GM18499 (cell line): ENCODE results near the gene SOCS1.

Source experiments
- ATAC-seq: cut with Tn5 transposase; IDR thresholded peaks from one replicate; pipeline ENCODE4 v1.9.1; 2021; ENCODE audit warnings: moderate number of reproducible peaks; ENCODE audit not compliant: insufficient read depth, unreplicated experiment

Gene SOCS1

DNA sequence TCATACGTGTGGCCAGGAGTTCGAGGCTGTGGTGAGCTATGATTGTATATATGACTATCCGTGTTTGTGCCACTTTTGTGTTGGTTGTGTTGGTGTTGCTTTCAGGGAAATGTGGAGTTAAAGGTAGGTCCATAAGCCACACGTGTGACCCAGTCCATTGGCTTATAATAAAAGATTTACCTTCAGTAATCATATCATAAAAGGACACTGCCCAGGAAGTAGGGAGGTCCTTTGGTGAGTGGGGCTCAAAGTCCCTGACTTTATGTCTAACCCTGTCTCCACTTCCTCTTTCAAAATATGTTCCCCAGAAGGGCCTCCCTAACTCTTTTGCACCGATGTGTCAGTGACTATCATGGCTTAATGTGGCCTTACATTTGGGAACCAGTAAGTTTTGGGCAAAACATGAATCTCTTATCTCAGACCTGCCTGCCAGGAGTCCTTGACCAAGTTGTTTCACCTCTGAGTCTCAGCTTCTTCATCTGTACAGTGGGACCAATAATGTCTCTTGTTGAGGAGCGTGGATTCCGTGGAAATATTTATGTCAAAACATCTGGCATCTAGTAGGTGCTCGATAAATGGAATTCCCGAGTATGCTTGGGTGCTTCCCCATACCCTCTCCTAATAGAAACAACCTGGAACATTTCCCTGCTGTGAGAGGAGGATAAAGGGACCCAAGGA, 8.3 kb upstream of the SOCS1 start:
- no peak for ATAC-seq

DNA sequence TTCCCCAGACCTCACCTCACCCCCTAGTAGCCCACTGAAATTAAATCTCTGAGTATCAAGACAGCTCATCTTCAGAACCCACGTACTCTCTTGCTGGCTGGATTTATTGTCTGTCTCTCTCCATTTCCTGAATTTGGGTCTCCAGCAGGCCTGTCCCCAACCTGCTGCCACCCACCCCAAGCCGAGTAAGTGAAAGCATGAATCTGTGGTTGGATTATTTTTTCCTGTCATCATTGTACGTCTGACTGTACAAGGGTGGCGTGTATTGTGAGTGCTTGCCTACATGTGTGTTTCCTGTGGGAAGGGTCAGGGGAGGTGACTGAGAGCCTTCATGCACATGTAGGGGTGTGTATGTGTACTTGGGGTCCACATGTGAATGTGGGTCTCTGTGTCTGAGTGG, 7.7 kb upstream of the SOCS1 start:
- no peak for ATAC-seq

DNA sequence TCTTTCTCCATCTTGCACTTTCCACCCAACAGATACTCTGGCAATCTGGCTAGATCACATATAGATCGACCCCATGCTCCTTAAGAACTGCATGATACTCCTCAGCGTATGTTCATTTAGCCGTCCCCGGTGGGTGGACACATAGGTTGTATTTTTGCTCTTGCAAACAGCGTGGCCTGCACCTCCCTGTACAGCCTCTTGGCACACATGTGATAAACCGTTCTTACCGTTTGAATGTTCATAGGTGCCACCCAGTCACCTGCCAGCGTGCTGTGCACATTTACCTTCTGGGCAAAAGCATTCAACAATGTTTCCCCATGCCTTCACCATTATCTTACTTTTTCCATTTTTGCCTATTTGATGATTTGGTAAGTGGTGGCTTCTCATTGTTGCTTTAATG, 6.9 kb upstream of the SOCS1 start:
- ATAC-seq, result no peak

DNA sequence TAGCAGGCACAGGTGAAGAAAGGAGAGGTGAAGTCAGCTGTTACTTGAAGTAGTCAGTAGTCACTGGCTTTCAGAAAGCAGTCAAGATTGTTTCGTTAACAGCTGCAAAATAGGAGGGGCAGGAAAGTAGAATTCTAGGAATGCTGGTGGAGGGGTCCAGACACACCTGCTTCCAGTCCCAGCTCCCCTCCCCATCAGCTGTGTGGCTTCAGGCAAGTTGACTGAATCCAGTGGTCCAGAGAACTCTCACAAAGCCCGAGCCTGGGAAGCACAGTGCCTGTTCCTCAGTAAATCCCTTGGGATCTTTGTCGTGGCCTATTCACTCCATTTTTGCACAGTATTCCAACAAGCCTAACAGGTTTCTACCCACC, 4.6 kb upstream of the SOCS1 start:
- ATAC-seq, result no peak

GRCh38 chr16:11259655-11260595, 3.9 kb upstream of the SOCS1 start:
- ATAC-seq, result no peak

DNA sequence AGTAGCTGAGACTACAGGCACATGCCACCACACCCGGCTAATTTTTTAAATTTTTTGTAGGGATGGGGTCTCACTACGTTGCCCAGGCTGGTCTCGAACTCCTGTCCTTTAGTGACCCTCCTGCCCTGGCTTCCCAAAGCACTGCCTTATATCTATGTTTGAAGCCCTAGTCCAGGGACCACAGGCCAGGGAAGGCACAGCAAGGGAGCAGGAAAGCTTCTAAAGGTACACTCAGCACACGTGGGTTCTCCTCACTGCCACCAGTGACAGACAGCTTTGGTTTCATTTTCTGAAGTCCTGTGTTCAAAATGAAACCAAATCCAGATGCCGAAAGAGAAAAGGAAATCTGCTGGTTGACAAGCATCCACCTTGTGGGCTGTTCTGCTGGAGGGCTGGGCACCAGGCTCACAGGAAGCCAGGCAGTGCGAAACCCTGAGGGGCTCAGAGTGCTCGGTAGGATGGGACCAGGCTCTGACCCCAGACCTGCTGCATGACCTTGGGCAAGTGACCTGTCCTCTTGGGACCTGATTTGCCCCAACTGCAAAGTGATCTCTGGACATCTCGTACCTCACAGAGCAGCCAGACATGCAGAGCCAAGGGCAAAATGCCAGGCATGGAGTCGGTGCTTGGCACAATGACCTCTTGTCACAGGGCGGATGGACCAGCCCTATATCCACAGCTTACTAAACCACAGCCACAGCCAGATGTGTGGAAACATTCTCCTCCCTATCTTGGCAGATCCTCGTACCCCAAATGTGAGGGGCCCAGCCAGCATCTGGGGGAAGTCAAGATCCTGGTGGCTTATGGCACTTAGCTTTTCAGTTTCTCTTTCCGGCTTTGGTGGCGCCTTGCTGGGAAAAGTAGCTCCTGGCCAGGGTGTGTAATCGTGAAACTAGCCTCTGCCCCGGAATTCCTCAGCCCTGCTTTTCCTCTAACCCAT, 2.8 kb upstream of the SOCS1 start:
- ATAC-seq, result no peak

DNA sequence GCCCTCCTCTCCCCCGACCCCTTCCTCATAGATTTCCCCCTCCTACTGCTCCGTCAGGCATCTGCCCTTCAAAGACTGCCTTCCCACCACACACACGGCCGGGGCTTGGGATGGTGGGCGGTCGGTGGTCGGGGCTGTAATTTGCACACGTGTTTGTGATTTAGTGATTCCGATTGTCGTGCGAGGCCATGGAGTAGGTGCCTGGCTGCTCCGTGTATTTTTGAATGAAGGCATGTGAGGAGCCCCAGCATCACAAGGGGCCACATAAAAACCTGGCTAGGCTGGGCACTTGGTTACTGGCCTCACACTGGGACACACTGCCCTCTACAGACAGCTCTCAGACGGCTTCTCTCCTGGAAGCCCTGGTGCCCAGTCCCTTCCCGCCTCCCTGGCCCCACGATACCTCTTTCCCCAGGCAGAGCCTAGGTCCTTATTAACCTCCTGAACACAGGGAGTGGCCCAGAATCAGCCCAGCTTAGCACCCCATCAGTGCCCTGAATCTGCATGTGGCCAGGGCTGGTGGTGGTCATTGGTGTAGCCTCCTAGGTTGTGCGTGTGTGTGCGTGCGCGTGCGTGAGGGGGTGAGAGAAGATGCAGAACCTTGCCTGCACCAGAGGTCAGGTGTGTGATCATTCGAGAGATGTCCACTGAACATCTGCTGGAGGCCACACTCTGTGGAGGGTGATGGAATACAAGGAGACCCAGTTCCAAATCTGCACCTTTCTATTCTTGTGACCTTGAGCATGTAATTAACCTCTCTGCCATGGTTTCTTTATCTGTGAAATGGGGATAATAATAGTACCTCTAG, 1.3 kb upstream of the SOCS1 start:
- ATAC-seq, result no peak

DNA sequence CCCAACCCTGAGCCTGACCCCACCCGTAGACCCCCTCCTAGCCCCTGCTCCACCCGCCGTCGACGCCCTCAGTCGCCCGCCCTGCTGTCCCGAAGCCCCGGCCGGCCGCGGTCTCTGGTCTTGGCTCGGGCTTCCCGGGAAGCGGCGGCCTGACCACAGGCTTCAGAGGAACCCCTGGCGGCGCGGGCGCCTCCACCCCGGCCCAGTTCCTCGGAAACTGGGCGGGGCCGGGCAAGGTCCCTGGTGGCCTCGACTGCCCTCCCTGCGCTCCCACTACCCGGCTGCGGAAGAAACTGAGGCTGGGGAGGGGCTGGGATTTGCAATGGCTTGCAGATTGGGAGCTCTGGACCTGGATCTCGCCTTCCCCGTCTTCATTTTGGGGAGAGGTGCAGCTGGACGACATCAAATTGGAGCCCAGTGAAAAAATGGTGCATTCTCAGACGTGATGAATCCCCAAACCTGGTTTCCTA, 692 bp upstream of the SOCS1 start:
- ATAC-seq, result no peak

DNA sequence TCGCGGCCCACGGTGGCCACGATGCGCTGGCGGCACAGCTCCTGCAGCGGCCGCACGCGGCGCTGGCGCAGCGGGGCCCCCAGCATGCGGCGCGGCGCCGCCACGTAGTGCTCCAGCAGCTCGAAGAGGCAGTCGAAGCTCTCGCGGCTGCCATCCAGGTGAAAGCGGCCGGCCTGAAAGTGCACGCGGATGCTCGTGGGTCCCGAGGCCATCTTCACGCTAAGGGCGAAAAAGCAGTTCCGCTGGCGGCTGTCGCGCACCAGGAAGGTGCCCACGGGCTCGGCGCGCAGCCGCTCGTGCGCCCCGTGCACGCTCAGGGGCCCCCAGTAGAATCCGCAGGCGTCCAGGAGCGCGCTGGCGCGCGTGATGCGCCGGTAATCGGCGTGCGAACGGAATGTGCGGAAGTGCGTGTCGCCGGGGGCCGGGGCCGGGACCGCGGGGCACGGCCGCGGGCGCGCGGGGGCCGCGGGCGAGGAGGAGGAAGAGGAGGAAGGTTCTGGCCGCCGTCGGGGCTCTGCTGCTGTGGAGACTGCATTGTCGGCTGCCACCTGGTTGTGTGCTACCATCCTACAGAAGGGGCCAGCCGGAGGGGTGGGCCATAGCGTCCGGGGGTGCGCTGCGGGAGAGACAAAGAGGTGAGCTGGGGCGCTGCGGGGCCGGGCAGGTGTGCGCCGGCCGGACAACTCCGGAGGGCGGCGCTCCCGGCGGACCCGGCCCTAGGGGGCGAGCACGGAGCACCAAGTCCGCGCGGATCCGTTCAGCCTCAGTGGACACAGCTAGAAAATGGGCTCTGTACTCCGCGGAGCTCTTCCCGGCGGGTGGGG, 879 bp downstream of the SOCS1 start:
- ATAC-seq, result no peak

DNA sequence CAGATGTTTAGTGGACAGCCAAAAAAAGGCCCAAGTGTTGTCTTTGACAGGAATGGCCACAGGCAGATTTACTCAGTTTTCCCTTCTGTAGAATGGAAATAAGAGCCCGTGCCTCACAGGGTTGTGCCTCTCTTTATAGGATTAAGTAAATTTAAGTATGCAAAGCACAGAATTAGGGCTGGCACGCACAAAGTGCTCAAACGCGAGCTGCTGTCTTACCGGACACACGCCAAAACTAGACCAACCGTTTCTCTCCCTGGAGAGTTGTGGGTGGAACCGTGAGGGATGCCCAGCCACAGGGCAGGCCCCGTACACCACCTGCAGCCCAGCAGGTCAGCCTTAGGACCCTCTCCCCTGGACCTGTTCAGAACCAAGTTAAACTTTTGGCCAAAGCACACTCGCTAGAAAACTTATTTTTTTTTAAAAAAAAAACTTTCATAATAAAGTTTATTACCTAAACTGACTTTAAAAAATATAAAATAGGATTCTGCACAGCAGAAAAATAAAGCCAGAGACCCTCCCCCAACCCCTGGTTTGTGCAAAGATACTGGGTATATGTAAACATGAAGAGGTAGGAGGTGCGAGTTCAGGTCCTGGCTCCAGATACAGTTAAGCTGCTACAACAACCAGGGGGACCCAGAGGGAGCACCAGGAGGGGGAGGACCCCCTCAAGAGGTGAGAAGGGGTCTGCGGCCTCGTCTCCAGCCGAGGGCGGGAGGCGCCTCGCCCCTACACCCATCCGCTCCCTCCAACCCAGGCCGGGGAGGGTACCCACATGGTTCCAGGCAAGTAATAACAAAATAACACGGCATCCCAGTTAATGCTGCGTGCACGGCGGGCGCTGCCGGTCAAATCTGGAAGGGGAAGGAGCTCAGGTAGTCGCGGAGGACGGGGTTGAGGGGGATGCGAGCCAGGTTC, 1.8 kb downstream of the SOCS1 start:
- ATAC-seq, result no peak

DNA sequence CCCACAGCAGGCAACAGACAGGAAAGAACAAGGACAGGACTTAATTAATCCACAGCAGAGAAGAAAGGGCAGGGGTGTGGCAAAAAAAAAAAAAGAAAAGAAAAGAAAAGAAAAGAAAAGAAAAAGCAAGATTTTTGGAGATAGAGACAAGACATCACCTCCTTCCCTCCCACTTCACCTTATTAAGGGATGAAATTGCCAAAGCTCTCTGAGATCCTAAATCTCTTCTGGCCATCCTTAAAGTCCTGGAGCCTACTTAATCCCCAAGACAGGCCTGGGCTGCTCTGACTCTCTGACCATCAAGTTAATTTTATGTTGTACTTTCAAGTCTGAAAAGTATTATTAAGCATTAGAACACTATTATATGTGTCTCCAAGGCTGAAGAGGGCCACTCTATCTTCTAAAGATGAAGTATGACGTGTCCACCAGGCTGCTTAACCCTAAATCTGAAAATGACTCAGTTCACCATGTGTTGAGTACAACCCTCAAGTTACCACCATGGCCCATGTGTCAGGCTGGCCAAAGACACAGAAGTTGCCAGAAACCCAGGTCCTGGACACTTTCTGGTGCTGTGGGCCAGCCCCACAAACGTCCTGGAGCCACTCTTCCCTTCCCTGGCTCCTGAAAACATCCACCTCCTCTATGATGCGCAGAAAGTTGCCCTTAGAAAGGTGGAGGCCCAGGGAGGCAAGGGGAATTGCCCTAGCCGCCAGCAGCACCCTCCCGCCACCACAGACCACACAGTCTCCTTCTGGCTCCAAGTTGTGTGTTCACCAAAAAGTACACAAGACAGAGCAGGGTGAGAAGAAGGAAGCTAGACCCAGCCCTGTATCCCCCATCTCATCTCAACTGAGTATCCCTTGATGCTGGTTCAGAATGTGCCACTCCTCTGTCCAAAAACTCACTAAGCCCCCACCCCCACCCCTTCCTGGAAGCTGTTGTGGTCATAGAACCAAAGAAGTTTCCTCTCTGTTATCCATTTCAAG, 2.7 kb downstream of the SOCS1 start:
- ATAC-seq, result no peak

DNA sequence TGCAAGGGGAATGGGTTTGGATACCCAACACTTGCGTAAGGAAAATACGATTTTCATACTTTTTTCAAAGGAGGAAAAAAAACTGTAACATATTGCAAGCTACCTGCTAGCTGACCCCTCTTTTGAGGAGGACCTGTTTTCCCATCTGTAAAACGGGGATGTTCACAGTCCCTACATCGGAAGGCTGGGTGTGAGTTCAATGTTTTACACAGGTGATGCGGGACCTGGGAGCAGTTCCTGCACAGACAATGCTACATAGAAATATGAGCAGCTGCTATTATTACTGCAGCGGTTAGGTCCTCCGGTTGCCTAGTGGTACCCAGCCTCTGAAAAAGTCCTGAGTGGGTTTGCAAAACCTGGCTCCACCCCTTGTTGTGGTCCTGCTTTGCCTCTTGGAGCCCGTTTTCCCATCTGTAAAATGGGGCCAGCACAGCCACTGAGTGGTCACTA, 3.5 kb downstream of the SOCS1 start:
- ATAC-seq, result no peak

DNA sequence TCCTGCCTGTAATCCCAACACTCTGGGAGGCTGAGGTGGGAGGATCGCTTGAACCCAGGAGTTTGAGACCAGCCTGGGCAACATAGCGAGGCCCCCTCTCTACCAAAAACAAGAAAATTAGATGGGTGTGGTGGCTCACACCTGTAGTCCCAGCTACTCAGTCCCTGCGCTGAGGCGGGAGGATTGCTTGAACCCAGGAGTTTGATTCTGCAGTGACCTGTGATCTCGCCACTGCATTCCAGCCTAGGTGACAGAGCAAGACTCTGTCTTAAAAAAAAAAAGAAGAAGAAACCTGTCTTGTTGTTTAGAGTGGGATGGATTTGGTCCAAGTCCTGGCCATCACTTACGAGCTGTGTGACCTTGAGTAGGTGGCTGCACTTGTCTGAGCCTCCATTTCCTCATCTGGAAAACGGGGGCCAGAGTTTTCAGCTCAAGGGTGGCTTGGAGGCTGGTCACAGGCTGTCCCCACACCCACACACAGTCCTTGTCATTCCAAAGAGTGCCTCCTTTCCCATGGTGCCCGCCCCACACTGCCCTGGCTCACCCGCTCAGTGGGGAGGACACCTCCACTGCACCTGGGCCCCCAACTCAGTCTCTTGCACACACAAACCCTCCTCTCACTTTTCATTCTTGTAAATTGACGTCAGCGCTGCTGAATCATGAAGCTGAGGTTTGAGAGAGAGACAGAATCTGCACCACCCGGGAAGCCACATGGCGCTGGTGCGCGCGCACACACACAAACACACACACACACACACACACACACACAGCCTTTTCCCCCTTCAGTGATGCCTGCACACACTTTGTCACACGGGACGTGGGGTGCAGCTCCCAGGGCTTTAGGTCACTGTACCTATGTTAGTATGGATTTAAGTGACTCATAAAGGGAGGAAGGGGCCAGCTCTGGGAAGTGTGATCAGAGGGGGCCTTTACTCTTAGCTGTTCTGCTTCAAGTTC, 4.2 kb downstream of the SOCS1 start:
- no peak for ATAC-seq

- no peak for ATAC-seq
These were observed 5.0 kb downstream of the SOCS1 start for GRCh38 chr16:11250786-11251524.
